ENCODE data around the gene OSCAR. TPM values are rescaled to one million over a fixed set of nuclear protein-coding genes. Genes with fewer than 3 reads are reported as not detected.
A peak's percentile ranks its signal among the peaks of the same experiment; 100 is the strongest.

Gene OSCAR
- polyA plus RNA-seq, 1 experiment, result 0.66 TPM

DNA sequence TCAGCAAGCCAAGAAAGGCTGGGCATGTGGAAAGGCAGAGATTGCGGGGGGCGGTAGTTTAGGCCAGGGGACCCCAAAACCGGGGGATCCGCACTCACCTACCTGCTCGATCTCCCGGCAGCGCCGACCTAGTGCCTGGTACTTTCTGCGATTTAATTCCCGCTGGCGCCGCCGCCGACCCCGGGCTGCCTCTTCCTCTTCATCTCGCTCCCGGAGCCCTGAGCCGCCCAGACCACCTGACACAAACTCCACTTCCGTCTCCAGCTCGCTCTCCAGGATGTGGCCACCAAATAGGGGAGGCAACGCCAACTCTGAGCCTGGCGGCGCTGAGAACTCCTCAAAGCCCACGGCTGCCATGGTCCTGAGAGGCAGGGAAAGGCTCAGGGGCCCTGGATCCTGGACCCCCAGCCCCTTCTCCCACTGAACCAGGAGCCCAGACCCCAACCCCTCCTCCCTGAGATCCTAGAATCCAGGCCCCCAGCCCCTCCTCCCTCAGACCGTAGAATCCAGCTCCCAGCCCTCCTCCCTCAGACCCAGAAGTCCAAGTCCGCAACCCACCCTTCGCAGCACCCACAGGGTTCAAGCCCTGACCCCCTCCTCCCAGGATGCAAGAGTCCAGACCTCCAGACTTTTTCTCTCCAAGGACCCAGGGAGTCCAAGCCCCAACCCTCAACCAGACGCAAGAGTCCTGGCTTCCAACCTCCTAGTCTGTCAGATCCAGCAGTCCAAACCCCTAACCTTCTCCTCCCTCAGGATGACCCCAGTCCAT lies 13.9 kb upstream of the OSCAR start:
- POLR2A ChIA-PET, result interaction anchor here (1.4 kb wide), 1 partner anchor 23 kb away, joined by 7 read pairs; the partner anchor contains the start of gene CNOT3
- CTCF ChIA-PET, result interaction anchor here (0.7 to 1.4 kb wide), 2 partner anchors 16 to 17 kb away, joined by 3 to 4 read pairs; no protein-coding TSS in a partner anchor
- DNase-seq (ENCODE audit: low read depth), result no peak
- Histone ChIP-seq H3K36me3 (ENCODE audit: control insufficient read depth, insufficient read depth, low read length) (peaks cover 12% of the 10 kb centered on the region), H3K27me3 (ENCODE audit: control insufficient read depth, insufficient read depth, low read length) (no peaks in the 10 kb centered on the region), H3K4me3 (ENCODE audit: low read depth, low read length) (peak overlapping the region; percentile 67)
- no peak for TF ChIP-seq CTCF (IDR thresholded peaks at IDR 0.05; ENCODE audit: insufficient read depth, low read depth, low read length)

DNA sequence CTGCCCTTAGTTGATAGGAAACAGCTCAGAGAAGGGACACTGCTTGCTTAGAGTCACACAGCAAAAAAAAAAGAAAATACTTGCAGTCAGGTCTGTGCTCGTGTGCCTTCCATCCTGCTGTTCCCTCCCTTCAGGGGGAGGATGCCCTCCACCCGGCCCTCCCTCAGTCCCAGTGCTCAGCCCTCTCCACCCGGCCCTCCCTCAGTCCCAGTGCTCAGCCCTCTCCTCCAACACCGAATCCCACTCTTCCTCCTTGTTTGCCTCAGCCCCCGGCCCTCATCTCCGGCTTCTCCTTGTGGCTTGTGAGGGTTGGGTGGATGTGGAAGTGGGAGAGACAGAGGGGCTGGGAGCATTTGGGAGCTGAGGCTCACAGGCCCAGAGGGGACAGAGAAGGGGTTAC lies 9.0 kb upstream of the OSCAR start:
- POLR2A ChIA-PET, result no interaction called here

DNA sequence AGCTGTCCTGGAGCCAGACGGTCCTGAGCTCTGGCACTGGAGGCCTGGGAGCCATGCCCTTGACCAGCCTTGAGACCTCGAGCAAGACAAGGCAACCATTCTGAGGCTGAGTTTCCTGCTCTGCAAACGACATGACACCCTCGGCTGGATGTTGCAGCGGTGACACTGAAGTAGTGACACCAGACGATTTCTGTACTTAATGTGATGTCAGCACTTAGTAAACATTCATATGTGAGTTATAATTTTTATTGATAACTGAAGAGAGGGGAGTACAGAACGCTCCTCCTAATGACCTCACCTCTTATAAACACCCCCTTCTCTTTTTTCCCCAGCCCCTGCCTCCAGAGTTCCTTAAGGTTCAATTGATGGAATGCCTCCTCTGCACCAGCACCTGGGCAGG lies 7.9 kb upstream of the OSCAR start:
- Histone ChIP-seq H3K27me3 (ENCODE audit: control insufficient read depth, insufficient read depth, low read length) (no peaks in the 10 kb centered on the region), H3K4me3 (ENCODE audit: low read depth, low read length) (no peak overlapping the region), H3K36me3 (ENCODE audit: control insufficient read depth, insufficient read depth, low read length) (peaks cover 28% of the 10 kb centered on the region)
- DNase-seq (ENCODE audit: low read depth), result no peak
- POLR2A ChIA-PET, result no interaction called here
- CTCF ChIA-PET, result no interaction called here
- no peak for TF ChIP-seq CTCF (IDR thresholded peaks at IDR 0.05; ENCODE audit: insufficient read depth, low read depth, low read length)

More for the DNA sequence above, 9.0 kb upstream of the OSCAR start:
- DNase-seq (ENCODE audit: low read depth), result no peak
- peaks cover 28% of the 10 kb centered on the region for H3K36me3 ChIP-seq (ENCODE audit: control insufficient read depth, insufficient read depth, low read length)
- H3K4me3 ChIP-seq (ENCODE audit: low read depth, low read length), result no peak overlapping the region
- no peaks in the 10 kb centered on the region for H3K27me3 ChIP-seq (ENCODE audit: control insufficient read depth, insufficient read depth, low read length)
- no peak for TF ChIP-seq CTCF (IDR thresholded peaks at IDR 0.05; ENCODE audit: insufficient read depth, low read depth, low read length)
- CTCF ChIA-PET, result interaction anchor here (0.8 kb wide), 1 partner anchor 9 kb away, joined by 3 read pairs; no protein-coding TSS in a partner anchor

GRCh38 chr19:54107876-54108490 lies 7.4 kb upstream of the OSCAR start:
- ChIA-PET POLR2A (no interaction called here), CTCF (no interaction called here)
- Histone ChIP-seq H3K4me3 (ENCODE audit: low read depth, low read length) (no peak overlapping the region), H3K27me3 (ENCODE audit: control insufficient read depth, insufficient read depth, low read length) (no peaks in the 10 kb centered on the region), H3K36me3 (ENCODE audit: control insufficient read depth, insufficient read depth, low read length) (peaks cover 28% of the 10 kb centered on the region)
- no peak for TF ChIP-seq CTCF (IDR thresholded peaks at IDR 0.05; ENCODE audit: insufficient read depth, low read depth, low read length)
- no peak for DNase-seq (ENCODE audit: low read depth)

GRCh38 chr19:54106716-54107115 lies 6.1 kb upstream of the OSCAR start:
- POLR2A ChIA-PET, result no interaction called here
- CTCF ChIA-PET, result interaction anchor here (1.6 kb wide), 1 partner anchor 10 kb away, joined by 4 read pairs; no protein-coding TSS in a partner anchor
- Histone ChIP-seq H3K4me3 (ENCODE audit: low read depth, low read length) (no peak overlapping the region), H3K36me3 (ENCODE audit: control insufficient read depth, insufficient read depth, low read length) (peaks cover 28% of the 10 kb centered on the region), H3K27me3 (ENCODE audit: control insufficient read depth, insufficient read depth, low read length) (no peaks in the 10 kb centered on the region)
- DNase-seq (ENCODE audit: low read depth), result no peak
- TF ChIP-seq CTCF (IDR thresholded peaks at IDR 0.05; ENCODE audit: insufficient read depth, low read depth, low read length), result no peak
